Breast epithelium (tissue), 3 donors: ENCODE data around the gene ST6GALNAC3.

ENCODE experiments used
- CTCF ChIP-seq, 3 donors: fragments of 450-650 bp; IDR thresholded peaks; one replicate each; pipeline ENCODE4 v1.5.1; 2016 to 2017; ENCODE audit warnings: antibody characterized with exemption in 3 of 3, mild to moderate bottlenecking in 3 of 3, moderate library complexity in 3 of 3
- POLR2A ChIP-seq: fragments of 450-650 bp; IDR thresholded peaks from one replicate; pipeline ENCODE4 v1.6.1; 2016; ENCODE audit warnings: antibody characterized with exemption, mild to moderate bottlenecking, moderate library complexity

DNA sequence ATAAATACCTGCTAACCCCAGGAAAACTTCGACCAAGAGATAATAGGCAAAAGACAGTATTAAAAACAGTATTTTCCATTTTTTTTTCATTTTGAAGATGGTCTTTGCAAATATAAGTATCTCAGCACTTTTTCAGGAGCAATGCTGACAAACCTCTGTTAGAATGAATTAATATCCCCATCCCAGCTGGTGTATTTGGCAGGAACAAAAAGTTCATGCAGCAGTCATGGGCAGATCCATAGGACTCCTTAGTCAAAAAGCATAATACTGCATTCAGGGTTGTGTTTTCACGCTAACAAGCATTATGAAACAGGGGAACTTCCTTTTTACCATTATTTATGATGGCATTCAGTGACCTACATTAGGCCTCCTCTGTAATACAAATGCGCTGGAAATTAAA, 344.0 kb downstream of the ST6GALNAC3 start:
- no peak for TF ChIP-seq CTCF (IDR thresholded peaks at IDR 0.05)
- TF ChIP-seq POLR2A = no peak
